NCI-H2107 treated with DMSO at 0.1 percent for 48 hours (cell line): ENCODE results near the gene FBXL7.

ENCODE experiments used
- DNase-seq: peaks from one replicate; lab custom pipeline; 2025; ENCODE audit not compliant: unreplicated experiment; lab: John Stamatoyannopoulos, UW

The FBXL7 gene

DNA sequence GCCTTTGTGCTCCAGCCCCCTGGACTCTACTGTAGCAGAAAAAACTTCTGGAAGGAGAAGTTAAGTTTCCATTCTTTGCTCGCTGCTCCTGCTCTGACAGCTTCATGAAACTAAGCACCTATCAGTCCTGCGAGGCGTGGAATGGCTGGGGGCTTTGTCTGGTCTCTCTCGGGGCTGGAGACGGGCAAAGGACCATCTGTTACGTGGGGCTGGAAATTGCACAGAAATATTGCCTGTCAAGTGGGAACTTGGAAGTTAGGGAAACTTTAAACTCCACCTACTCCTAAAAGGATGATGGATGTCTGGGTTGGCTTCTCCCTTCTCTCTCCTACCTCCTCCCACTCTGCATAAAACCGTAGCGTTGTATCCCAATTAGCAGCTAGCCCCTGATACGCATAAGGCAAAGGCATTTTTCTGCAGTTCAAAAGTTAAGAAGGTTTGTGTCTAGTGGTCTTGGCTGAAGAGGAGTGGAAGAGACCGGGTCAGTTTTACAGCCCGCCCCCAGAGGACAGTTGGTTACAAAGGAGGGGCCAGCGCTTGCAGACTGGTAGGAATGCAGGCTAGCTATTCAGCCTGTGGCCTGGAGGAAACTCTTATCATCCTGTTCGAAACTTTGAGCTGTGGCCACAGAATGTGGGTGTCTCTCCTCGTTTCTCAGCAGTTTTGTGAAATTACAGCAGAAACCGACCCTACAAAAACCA, 1.3 kb downstream of the FBXL7 start:
- no peak for DNase-seq

GRCh38 chr5:15502208-15502607, 2.2 kb downstream of the FBXL7 start:
- DNase-seq: no peak

DNA sequence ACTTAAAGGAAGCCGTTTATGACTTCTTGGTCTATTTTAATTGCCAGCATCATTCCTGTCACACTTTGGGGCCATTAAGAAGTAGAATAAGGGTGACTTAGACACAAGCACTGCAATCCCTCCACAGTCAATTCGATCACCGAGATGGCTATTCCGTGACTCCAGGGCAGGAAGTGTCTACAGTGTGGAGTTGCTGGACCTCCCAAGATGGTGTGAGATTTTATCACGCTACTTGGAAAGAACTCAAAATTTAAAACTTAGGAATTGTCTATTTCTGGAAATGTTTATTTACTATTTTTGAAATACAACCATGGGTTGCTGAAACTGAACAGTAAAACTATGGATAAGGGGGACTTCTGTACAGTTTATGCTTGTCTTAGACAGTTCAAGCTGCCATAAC, 6.2 kb downstream of the FBXL7 start:
- no peak for DNase-seq

- DNase-seq: no peak
Measured at GRCh38 chr5:15506897-15507296, 6.9 kb downstream of the FBXL7 start.

GRCh38 chr5:15510092-15510491, 10.1 kb downstream of the FBXL7 start:
- DNase-seq: no peak

DNA sequence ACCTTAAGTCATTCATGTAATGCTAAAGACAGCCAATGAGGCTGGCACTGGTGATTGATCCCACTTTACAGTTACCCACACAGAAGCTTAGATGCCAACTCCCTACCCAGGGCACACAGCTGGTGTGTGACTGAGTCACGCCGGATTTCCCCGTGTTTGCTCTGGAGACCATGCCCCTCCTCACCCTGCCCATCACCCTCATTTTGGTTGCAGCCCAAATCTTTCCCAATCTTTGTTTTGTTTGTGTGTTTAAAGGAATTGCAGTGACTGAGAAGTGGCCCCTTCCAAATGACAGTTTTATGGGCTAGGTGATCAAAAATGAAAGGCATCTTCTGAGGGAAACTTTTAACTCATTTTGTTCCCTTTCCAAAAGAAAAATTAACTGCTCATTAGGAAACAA, 10.9 kb downstream of the FBXL7 start:
- DNase-seq: no peak

DNA sequence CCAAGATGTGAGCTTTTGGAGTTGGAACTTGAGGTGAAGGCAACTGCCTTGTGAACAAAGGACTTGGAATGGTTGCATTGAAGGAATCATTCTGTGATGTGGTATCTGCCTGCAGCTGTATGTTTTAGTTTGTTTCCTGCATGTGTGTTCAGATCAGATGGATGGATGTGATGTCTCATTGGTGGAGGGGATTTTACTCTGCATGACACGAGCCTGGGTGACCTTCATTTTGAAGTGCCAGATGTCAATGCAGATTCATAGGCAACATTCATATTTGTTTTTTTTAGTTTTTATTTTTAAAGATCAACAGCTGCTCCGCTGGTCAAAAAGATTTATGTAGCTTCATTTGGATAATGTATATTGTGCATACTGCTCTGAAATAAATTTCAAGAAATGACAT, 13.5 kb downstream of the FBXL7 start:
- DNase-seq: no peak

DNA sequence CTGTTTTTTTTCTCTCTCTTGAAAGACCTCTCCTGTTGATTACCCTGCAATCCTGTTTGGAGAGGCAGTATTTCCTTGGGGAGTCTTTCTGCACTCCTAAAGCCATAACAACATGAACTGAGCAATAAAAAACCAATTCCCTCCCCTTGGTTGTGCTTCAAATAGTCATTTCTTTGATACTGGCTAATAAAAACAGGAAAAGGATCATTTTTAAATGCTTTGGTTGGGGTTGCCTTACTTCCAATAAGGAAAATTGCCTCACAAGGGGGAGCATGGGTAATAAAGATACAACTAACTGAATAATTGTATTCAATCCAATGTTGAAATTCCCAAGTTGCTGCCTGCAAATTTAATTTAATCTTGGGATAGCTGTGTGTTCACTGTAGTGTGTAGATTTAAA, 13.9 kb downstream of the FBXL7 start:
- DNase-seq: no peak

- DNase-seq: no peak
Measured at GRCh38 chr5:15515229-15515628, 15.2 kb downstream of the FBXL7 start.

GRCh38 chr5:15516486-15516885, 16.5 kb downstream of the FBXL7 start:
- no peak for DNase-seq

GRCh38 chr5:15518786-15519185, 18.8 kb downstream of the FBXL7 start:
- no peak for DNase-seq

DNA sequence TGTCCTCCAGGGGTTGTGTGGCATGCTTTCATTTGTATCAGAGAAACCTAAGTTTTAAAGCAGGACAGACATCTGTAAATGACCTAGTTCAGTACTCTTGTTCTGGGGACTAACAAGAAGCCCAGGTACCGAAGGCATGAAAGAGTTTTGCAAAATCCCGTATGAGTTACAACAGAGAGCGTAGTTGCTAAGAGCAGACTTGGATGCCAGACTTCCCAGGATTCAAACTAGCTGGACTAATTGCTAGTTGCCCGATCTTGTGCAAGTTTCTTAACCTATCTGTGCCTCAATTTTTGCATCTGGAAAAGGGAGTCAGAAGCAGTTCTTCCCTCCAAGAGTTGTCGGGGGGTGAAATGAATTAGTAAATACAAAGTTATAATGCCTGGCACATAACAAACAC, 20.9 kb downstream of the FBXL7 start:
- no peak for DNase-seq

DNA sequence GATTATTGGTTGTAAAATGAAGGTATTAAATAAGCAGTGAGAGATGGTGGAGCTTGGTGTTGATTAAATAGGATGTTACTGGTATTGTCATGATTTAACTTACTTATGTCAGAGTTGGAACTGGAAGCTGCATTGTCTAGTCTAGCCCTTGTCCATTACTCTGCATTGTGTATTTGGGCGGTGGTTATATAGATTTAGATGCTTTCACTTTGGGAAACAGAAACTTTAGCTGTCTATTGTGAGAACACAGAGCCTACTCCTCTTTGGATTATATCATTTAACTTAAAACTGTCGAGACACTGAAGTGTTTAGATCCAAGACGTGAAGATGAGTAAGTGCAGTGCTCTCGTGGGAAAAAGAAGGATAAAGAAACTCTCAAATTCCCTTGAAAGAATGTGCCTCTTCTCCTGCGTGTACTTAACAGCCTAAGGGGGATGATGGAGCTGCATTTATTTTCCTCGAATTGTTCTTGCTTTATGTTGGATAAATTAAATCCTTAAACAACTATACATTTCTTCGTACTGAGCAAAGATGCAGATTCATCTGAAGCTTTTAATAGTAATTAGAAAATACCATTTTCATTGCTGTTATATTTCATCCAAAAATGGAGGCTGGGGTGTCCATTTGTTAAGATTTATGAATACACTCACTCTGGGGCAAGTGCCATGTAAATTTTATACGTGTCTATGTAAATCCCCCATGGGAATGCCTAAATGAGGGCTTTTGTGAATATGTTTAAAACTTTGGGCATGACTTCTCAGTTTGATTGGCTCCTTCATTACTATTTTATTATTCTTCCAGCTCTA, 21.6 kb downstream of the FBXL7 start:
- DNase-seq: no peak

GRCh38 chr5:15522187-15522520, 22.2 kb downstream of the FBXL7 start:
- no peak for DNase-seq

DNA sequence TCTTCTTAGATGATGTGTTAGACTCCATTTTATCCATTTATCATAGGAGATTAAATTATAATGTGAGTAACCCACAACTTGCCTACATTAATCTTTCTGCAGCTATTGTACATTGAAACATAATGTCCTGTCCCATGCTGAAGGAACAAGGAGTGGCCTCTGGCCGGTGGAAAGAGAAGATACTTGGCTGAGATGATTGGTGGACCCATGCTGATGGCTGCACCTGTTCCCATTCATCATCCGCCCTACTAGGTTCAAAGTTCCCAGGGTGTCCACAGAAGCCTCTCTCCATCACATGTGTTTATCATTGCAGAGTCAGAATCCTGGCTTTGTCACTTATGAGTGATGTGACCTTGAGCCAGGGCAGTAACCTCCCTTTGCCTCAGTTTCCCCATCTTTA, 24.7 kb downstream of the FBXL7 start:
- DNase-seq: no peak

GRCh38 chr5:15525703-15526275, 25.8 kb downstream of the FBXL7 start:
- DNase-seq: no peak

- DNase-seq: no peak
Measured at GRCh38 chr5:15526413-15526812, 26.4 kb downstream of the FBXL7 start.

GRCh38 chr5:15528476-15528875, 28.5 kb downstream of the FBXL7 start:
- DNase-seq: no peak

DNA sequence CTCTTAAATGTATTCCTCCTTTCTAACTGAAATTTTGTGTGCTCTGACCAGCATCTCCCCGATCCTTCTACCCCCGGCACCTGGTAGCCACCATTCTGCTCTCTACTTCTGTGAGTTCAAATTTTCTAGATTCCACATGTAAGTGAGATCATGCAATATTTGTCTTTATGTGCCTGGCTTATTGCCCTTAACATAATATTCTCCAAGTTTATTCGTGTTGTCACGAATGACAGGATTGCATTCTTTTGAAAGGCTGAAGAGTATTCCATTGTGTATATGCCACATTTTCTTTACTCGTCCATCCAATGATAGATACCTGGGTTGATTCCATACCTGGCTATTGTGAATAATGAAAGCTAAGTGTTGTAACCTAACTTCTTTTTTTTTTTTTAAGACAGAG, 29.0 kb downstream of the FBXL7 start:
- DNase-seq: no peak

DNA sequence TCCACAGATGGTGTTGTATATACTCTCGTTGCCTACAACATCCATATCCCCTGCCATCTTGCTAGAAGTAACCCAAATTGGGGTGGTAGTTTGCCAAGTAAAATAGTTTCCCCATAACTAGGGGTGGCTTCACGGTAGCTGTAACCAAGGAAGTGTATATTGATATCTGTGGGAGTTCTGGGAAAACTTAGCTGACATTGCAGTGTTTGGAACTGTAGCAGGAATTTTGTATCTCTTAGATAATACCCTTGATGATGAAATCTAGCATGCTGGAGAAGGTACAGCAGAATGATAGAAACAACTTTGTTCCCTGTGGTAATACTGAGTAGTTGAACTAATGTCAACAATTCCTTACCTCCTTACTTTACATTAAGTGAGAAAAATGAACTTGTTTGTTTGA, 29.8 kb downstream of the FBXL7 start:
- DNase-seq: no peak

DNA sequence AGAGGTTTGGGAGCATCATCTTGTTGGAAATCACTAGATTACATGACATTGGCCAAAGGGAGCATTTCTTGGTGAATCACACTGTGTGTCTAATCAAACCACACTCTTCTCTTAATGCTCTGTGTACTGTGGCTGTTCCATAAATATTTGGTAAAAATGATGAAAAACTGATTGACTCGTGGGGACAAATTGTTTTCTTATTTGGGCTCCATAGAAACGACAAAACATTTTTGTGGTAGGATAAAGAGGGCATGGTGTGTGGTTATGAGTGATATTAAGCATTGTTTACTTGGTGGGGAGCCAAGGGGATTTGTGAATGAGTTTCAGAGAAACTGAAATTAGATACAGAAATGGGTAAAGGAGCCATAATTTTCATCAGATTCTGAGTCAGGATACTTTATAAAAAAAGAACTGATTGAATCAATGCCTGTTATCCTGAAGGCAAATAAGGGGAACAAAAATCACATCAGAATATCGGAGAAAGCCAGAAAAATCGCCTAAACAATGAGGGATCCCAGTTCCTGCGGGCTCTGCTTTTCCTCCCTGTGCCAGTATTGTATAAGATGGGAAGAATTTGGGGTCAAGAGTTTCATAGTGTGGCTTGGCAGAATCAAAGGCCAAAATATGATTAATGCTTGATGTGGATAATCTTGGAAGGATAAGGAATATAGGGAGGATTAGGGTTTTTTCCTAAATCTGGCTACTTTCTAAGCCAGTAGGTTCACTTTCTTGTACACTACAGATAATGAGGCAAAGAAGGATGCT, 33.3 kb downstream of the FBXL7 start:
- no peak for DNase-seq

GRCh38 chr5:15535938-15536337, 36.0 kb downstream of the FBXL7 start:
- no peak for DNase-seq
